NCI-H510A treated with DMSO at 0.1 percent for 48 hours (cell line): ENCODE data around the gene IL11RA.

ENCODE experiments used
- DNase-seq: peaks from one replicate; lab custom pipeline; 2025; lab: John Stamatoyannopoulos, UW

Gene IL11RA

GRCh38 chr9:34651876-34652601, at the start of gene IL11RA:
Gene IL11RA, plus strand, starts transcription at chr9:34652185. Its CDS starts 3,033 bp downstream, at chr9:34655218.
- peak; percentile 31 for DNase-seq

GRCh38 chr9:34603610-34604231, 48.3 kb upstream of the IL11RA start:
- peak; percentile 33 for DNase-seq

GRCh38 chr9:34606190-34606589, 45.8 kb upstream of the IL11RA start:
- DNase-seq: no peak

- no peak for DNase-seq
Measured at GRCh38 chr9:34606905-34607304, 45.1 kb upstream of the IL11RA start.

- DNase-seq: no peak
Measured at GRCh38 chr9:34607331-34607730, 44.7 kb upstream of the IL11RA start.

- no peak for DNase-seq
Measured at GRCh38 chr9:34610434-34611206, 41.4 kb upstream of the IL11RA start.

GRCh38 chr9:34611251-34611810, 40.7 kb upstream of the IL11RA start:
- DNase-seq: no peak

- DNase-seq: peak; percentile 53
Measured at GRCh38 chr9:34611811-34612787, 39.9 kb upstream of the IL11RA start, which contains the start of gene RPP25L. Gene RPP25L, minus strand, starts transcription at chr9:34612097. Its CDS starts 801 bp downstream, at chr9:34611296.

- peak; percentile 66 for DNase-seq
Measured at GRCh38 chr9:34612788-34613390, 39.1 kb upstream of the IL11RA start.

- DNase-seq: no peak
Measured at GRCh38 chr9:34615132-34615531, 36.9 kb upstream of the IL11RA start.

- DNase-seq: peak; percentile 55
Measured at GRCh38 chr9:34620061-34620994, 31.7 kb upstream of the IL11RA start, which contains the start of gene DCTN3. Gene DCTN3, minus strand, starts transcription at chr9:34620495. Its CDS starts 31 bp downstream, at chr9:34620464.

- no peak for DNase-seq
Measured at GRCh38 chr9:34623374-34624235, 28.4 kb upstream of the IL11RA start.

- no peak for DNase-seq
Measured at GRCh38 chr9:34624475-34625185, 27.4 kb upstream of the IL11RA start.

- DNase-seq: no peak
Measured at GRCh38 chr9:34625186-34625486, 26.8 kb upstream of the IL11RA start.

- no peak for DNase-seq
Measured at GRCh38 chr9:34627716-34628655, 24.0 kb upstream of the IL11RA start.

- peak; percentile 9 for DNase-seq
Measured at GRCh38 chr9:34628656-34629490, 23.1 kb upstream of the IL11RA start, which contains the start of gene ARID3C. Gene ARID3C, minus strand, starts transcription at chr9:34629066. Its CDS starts 1,052 bp downstream, at chr9:34628014.
